Gastrocnemius medialis (tissue), 4 donors: ENCODE measurements around the gene ZCCHC14.

Experiments used
- CTCF ChIP-seq, 5 experiments: fragments of 450-650 bp in 3 of 5; fragments of 200-600 bp in 2 of 5; sonication (generic) in 2 of 5; IDR thresholded peaks in 4 of 5; conservative IDR thresholded peaks in 1 of 5; 1 replicate in 4 of 5; 2 replicates in 1 of 5; pipeline ENCODE4 v1.5.1; 2016 to 2019; ENCODE audit warnings: antibody characterized with exemption in 5 of 5, mild to moderate bottlenecking in 3 of 5, moderate library complexity in 3 of 5
- POLR2A ChIP-seq, 2 donors: fragments of 450-650 bp; IDR thresholded peaks; one replicate each; pipeline ENCODE4 v1.6.1; 2017; ENCODE audit warnings: antibody characterized with exemption in 2 of 2, mild to moderate bottlenecking in 2 of 2, moderate library complexity in 2 of 2

GRCh38 chr16:87483481-87483880 is 9.3 kb downstream of the ZCCHC14 start:
- TF ChIP-seq CTCF (IDR thresholded peaks at IDR 0.05 in 4 of 5, conservative IDR thresholded peaks at IDR 0.05 in 1 of 5) (no peak), POLR2A (IDR thresholded peaks at IDR 0.05) (no peak)
